H1 (cell line): Measurements from ENCODE around the gene LYPD3. TPM values are rescaled to one million over a fixed set of nuclear protein-coding genes. Genes with fewer than 3 reads are reported as not detected.

Source experiments
- BCL11A ChIP-seq, 2 experiments: IDR thresholded peaks; one replicate each; pipeline ENCODE4 v1.6.1; 2011; ENCODE audit warnings: low read depth in 2 of 2, low read length in 2 of 2, mild to moderate bottlenecking in 2 of 2
- SP1 ChIP-seq: IDR thresholded peaks from 2 replicates; pipeline ENCODE4 v1.6.1; 2011; ENCODE audit warnings: low read depth, low read length
- YY1 ChIP-seq: IDR thresholded peaks from 2 replicates; pipeline ENCODE4 v1.6.1; 2011; ENCODE audit warnings: low read depth, mild to moderate bottlenecking, low read length
- polyA plus RNA-seq, 7 experiments: library from polyadenylated mRNA; depleted of rRNA in 3 of 7; stranded (reverse) in 5 of 7; unstranded in 2 of 7; fragments of >200 nt in 5 of 7; fragments of 200-250 nt in 2 of 7; gene quantifications; 1 replicate in 5 of 7; 2 replicates in 1 of 7; 4 replicates in 1 of 7; pipeline versions ENCODE4 v1.2.1 to v1.2.3, GENCODE V29; 2011 to 2013; ENCODE audit warnings: missing spikeins in 2 of 7, mixed read lengths in 2 of 7
- total RNA-seq: library from RNA; stranded (reverse); fragmentation: NEBNext Ultra II Directional; extraction: Animal tissue kit (Norgen Biotek cat#: 25700); gene quantifications from 2 replicates; pipeline ENCODE4 v1.2.1, GENCODE V29; 2021

Gene LYPD3
- total and polyA plus RNA-seq, 2 of the 8 experiments (the other 6 are each of a cell fraction or from before 2014, with no cell fraction given), result 4.1 to 16.4 TPM

DNA sequence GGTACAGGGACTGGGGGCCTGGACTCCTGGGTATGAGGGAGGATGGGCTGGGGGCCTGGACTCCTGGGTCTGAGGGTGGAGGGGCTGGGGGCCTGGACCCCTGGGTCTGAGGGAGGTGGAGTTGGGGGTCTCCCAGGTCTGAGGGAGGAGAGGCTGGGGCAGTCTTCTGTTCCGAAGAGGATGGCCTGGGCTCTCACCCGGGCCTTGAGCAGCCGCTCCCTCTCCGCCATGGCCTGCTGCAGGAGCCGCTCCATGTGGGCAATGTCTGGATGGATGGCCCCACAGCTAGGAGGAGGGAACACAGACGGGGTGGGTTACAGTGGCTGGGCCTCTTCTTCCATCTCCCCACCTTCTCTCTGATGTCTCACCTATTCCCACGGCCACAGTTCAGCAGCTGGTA is 21.0 kb upstream of the LYPD3 start (continued):
- TF ChIP-seq BCL11A (IDR thresholded peaks at IDR 0.05; ENCODE audit: low read depth in 2 of 2, low read length in 2 of 2) (no peak), YY1 (no peak), SP1 (no peak)
